Activated T-cell treated with anti-CD3 and anti-CD28 coated beads, Interleukin-2, amount 50 U/mL, for 72 hours (primary cell): ENCODE measurements around the gene FREM1. TPM values are rescaled to one million over a fixed set of nuclear protein-coding genes. Genes with fewer than 3 reads are reported as not detected.

ENCODE experiments used
- ATAC-seq, 2 donors: fragments of 150-1000 bp; cut with Tn5 transposase; replicated peaks in 1 of 2; 2 replicates each; pipeline ENCODE4 v1.10.0; 2021; ENCODE audit warnings: moderate library complexity in 2 of 2, mild to moderate bottlenecking in 1 of 2
- DNase-seq, 2 donors: peaks; one replicate each; pipeline ENCODE4 v3.0.0; 2021 to 2022; ENCODE audit warnings: mixed read lengths in 1 of 2
- H3K27ac Mint-ChIP-seq: one replicate; pipeline ENCODE4 v1.8.0; 2022; ENCODE audit warnings: mild to moderate bottlenecking, moderate library complexity, mixed read lengths
- H3K27me3 Mint-ChIP-seq: one replicate; pipeline ENCODE4 v1.8.0; 2022; ENCODE audit warnings: low read depth, mixed read lengths
- H3K36me3 Mint-ChIP-seq, 2 donors: one replicate each; pipeline ENCODE4 v1.8.0; 2022; ENCODE audit warnings: mixed read lengths in 2 of 2, mild to moderate bottlenecking in 1 of 2; ENCODE audit not compliant: insufficient read depth in 2 of 2
- H3K4me1 Mint-ChIP-seq: one replicate; pipeline ENCODE4 v1.8.0; 2022; ENCODE audit warnings: low read depth, mixed read lengths
- H3K4me3 Mint-ChIP-seq, 2 donors: one replicate each; pipeline ENCODE4 v1.8.0; 2022; ENCODE audit warnings: mild to moderate bottlenecking in 2 of 2, mixed read lengths in 2 of 2, moderate library complexity in 2 of 2
- H3K9me3 Mint-ChIP-seq, 2 donors: one replicate each; pipeline ENCODE4 v1.8.0; 2022; ENCODE audit warnings: mixed read lengths in 2 of 2
- total RNA-seq, 2 donors: library from RNA; stranded (reverse); gene quantifications; one replicate each; pipeline ENCODE4 v1.2.3, GENCODE V29; 2022

The FREM1 gene
- total RNA-seq, 2 donors from 2014 or later = not detected

DNA sequence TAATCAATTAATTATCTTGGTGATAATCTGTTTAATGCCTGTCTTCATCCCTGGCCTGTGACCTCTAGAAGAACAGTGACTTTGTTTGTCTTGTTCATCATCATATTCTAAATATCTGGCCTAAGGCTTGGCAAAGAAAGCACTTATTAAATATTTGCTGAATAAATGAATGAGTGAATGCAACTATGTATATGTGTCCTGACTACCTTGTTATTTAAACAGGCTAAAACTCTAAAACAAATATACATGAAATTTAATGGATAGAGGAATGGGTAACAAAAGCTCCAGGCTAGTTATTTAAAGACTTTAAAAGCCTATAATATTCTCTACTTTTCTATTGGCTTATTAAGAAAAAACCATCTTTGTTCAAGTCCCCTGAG lies 96.0 kb downstream of the FREM1 start:
- Mint-ChIP-seq H3K27me3 (peaks cover 14% of the 10 kb centered on the region), H3K9me3 (no peaks in the 10 kb centered on the region), H3K27ac (no peak overlapping the region), H3K4me1 (no peaks in the 10 kb centered on the region), H3K4me3 (no peak overlapping the region), H3K36me3 (peaks cover 0 to 1% of the 10 kb centered on the region in 2 donors)
- ATAC-seq (no peak), DNase-seq (no peak)

GRCh38 chr9:14813336-14814248 lies 96.6 kb downstream of the FREM1 start:
- Mint-ChIP-seq H3K4me1 (no peaks in the 10 kb centered on the region), H3K36me3 (peaks cover 0 to 1% of the 10 kb centered on the region in 2 donors), H3K4me3 (no peak overlapping the region), H3K27me3 (peaks cover 8% of the 10 kb centered on the region), H3K27ac (no peak overlapping the region), H3K9me3 (peaks cover 0 to 1% of the 10 kb centered on the region in 2 donors)
- DNase-seq (no peak), ATAC-seq (no peak)

DNA sequence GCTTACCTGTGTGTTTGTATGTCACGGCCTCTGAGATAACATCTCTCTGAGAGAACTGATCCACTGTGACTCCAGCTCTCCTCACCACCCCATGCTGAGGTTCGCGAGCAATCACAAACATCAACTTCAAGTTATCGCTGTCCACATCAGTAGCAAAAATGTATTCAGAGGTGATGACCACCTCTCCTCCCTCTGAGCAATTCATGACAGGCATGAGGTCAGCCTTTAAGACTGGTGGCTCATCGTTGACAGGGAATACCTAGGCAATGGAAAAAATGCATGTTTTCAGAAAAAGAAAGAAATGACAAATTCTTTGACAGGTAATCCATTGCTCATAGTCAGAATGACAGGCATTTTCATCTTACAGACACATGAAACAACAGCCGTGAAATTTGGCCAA lies 97.4 kb downstream of the FREM1 start:
- peaks cover 0 to 2% of the 10 kb centered on the region in 2 donors for H3K9me3 Mint-ChIP-seq
- no peak overlapping the region for H3K4me3 Mint-ChIP-seq
- H3K36me3 Mint-ChIP-seq = peaks cover 0 to 1% of the 10 kb centered on the region in 2 donors
- H3K27ac Mint-ChIP-seq = no peak overlapping the region
- ATAC-seq = peak; percentile 36 to 62
- H3K27me3 Mint-ChIP-seq = peaks cover 6% of the 10 kb centered on the region
- no peak for DNase-seq
- H3K4me1 Mint-ChIP-seq = no peaks in the 10 kb centered on the region

DNA sequence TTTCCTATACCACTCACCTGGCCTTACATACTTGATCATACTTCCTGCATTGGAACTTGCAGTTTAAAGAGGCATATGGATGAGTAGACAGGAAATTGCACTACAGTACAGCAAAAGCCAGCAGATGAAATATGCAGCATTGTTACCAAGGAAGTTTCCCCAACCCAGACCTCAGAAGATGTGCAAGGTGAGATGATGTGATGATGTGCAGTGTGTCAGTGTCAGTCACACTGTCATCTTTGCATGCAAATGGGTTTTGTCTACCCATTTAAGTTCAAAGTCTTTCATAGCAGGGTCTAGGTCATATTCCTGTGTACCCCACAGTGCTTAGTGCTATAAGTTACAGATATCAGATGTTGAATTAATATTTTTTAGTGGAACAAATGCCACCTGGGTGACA lies 98.4 kb downstream of the FREM1 start:
- no peak overlapping the region for H3K27ac Mint-ChIP-seq
- ATAC-seq (peak in 1 of 2 donors; percentile 58), DNase-seq (no peak)
- H3K4me3 Mint-ChIP-seq = no peak overlapping the region
- no peaks in the 10 kb centered on the region for H3K4me1 Mint-ChIP-seq
- peaks cover 0 to 2% of the 10 kb centered on the region in 2 donors for H3K9me3 Mint-ChIP-seq
- H3K36me3 Mint-ChIP-seq = peaks cover 0 to 1% of the 10 kb centered on the region in 2 donors
- peaks cover 6% of the 10 kb centered on the region for H3K27me3 Mint-ChIP-seq

DNA sequence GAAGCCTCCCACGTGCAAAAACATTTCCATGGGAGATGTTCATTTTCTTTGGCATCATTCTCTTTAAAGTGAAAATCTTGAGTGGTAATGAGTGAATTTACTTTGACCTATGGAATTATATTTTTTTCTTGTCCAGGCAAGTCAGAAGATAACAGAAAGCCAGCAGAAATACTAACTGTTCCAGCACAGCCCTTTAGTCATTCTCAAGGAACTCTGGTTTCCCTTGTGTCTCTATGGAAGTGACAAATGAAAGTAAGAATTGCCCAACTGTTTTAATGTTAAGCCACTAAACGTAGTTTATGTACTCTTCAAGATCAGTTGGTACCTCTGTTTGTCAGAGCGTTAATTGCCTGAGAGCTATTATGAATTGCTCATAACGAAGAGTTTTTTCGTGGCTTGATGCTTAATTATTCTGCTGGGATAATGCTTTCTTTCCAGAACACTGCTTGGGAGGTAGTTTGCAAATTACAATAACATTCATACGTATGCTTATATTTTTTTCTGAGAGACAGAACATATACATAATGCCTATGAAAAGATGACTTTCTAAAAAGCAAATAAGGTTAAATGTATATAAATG lies 103.2 kb downstream of the FREM1 start:
- Mint-ChIP-seq H3K27ac (no peak overlapping the region), H3K4me1 (no peaks in the 10 kb centered on the region), H3K4me3 (no peak overlapping the region), H3K9me3 (peaks cover 0 to 2% of the 10 kb centered on the region in 2 donors), H3K36me3 (peaks cover 0 to 1% of the 10 kb centered on the region in 2 donors), H3K27me3 (peaks cover 6% of the 10 kb centered on the region)
- ATAC-seq = no peak
- no peak for DNase-seq

GRCh38 chr9:14799030-14799429 lies 111.2 kb downstream of the FREM1 start:
- Mint-ChIP-seq H3K27me3 (peaks cover 4% of the 10 kb centered on the region), H3K4me3 (no peak overlapping the region), H3K36me3 (no peaks in the 10 kb centered on the region), H3K4me1 (no peaks in the 10 kb centered on the region), H3K27ac (no peak overlapping the region), H3K9me3 (no peaks in the 10 kb centered on the region)
- DNase-seq = no peak
- no peak for ATAC-seq

GRCh38 chr9:14797435-14797834 lies 112.8 kb downstream of the FREM1 start:
- no peak for DNase-seq
- Mint-ChIP-seq H3K27ac (no peak overlapping the region), H3K36me3 (no peaks in the 10 kb centered on the region), H3K9me3 (no peaks in the 10 kb centered on the region), H3K4me1 (no peaks in the 10 kb centered on the region), H3K4me3 (no peak overlapping the region), H3K27me3 (peaks cover 7% of the 10 kb centered on the region)
- ATAC-seq = no peak

- no peaks in the 10 kb centered on the region for H3K4me1 Mint-ChIP-seq
- H3K27ac Mint-ChIP-seq = no peak overlapping the region
Measured at GRCh38 chr9:14793389-14793788, 116.8 kb downstream of the FREM1 start.

DNA sequence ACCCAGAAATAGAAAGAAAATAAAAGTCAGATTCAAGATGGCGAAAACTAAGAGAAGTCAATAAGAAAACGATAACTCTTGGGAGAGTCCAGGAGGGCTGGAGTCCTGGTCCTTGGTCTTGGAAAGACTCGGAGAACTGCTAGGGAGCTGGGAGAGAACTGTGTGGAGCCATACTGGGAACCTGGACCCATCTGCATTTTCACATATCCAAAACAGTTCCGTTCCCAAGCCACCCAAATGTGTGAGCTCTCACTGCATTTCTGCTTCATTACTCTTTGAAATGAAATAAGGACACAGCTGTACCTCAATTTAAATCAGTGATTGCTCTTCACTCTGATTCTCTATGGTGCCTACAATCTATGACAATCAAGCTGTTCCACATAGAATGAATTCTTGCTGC lies 119.6 kb downstream of the FREM1 start:
- peaks cover 20% of the 10 kb centered on the region for H3K27me3 Mint-ChIP-seq
- no peak for DNase-seq
- H3K4me3 Mint-ChIP-seq = no peak overlapping the region
- H3K36me3 Mint-ChIP-seq = no peaks in the 10 kb centered on the region
- no peaks in the 10 kb centered on the region for H3K4me1 Mint-ChIP-seq
- H3K27ac Mint-ChIP-seq = no peak overlapping the region
- no peak for ATAC-seq
- no peaks in the 10 kb centered on the region for H3K9me3 Mint-ChIP-seq

More at GRCh38 chr9:14793389-14793788, 116.8 kb downstream of the FREM1 start:
- Mint-ChIP-seq H3K27me3 (peaks cover 20% of the 10 kb centered on the region), H3K9me3 (no peaks in the 10 kb centered on the region), H3K4me3 (no peak overlapping the region), H3K36me3 (no peaks in the 10 kb centered on the region)
- no peak for DNase-seq
- ATAC-seq = no peak

- DNase-seq (no peak), ATAC-seq (no peak)
- peaks cover 15% of the 10 kb centered on the region for H3K27me3 Mint-ChIP-seq
- no peaks in the 10 kb centered on the region for H3K4me1 Mint-ChIP-seq
- no peaks in the 10 kb centered on the region for H3K9me3 Mint-ChIP-seq
- H3K4me3 Mint-ChIP-seq = no peak overlapping the region
- H3K36me3 Mint-ChIP-seq = no peaks in the 10 kb centered on the region
- no peak overlapping the region for H3K27ac Mint-ChIP-seq
Measured at GRCh38 chr9:14788846-14789245, 121.4 kb downstream of the FREM1 start.

DNA sequence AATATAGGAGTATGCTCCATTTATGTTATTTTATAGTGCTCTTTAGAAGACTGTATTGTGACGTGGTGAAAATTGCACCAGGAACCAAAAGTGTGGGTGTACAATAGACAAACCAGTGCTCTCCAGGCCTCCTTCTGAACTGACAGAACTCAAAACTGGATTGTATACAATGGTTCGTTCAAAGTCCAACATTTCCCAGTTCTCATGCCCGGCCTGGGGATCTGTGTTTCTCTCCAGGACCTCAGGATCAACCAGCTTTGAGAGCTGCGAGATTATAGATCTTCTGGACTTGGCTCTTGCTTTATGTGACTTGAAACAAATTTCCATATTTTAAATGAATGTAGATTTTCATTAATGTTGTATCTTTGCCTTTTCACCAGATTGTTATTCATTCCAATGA lies 126.9 kb downstream of the FREM1 start:
- H3K4me3 Mint-ChIP-seq = no peak overlapping the region
- H3K36me3 Mint-ChIP-seq = no peaks in the 10 kb centered on the region
- H3K4me1 Mint-ChIP-seq = no peaks in the 10 kb centered on the region
- no peak overlapping the region for H3K27ac Mint-ChIP-seq
- peaks cover 6% of the 10 kb centered on the region for H3K27me3 Mint-ChIP-seq
- H3K9me3 Mint-ChIP-seq = no peaks in the 10 kb centered on the region
- DNase-seq (no peak), ATAC-seq (no peak)

DNA sequence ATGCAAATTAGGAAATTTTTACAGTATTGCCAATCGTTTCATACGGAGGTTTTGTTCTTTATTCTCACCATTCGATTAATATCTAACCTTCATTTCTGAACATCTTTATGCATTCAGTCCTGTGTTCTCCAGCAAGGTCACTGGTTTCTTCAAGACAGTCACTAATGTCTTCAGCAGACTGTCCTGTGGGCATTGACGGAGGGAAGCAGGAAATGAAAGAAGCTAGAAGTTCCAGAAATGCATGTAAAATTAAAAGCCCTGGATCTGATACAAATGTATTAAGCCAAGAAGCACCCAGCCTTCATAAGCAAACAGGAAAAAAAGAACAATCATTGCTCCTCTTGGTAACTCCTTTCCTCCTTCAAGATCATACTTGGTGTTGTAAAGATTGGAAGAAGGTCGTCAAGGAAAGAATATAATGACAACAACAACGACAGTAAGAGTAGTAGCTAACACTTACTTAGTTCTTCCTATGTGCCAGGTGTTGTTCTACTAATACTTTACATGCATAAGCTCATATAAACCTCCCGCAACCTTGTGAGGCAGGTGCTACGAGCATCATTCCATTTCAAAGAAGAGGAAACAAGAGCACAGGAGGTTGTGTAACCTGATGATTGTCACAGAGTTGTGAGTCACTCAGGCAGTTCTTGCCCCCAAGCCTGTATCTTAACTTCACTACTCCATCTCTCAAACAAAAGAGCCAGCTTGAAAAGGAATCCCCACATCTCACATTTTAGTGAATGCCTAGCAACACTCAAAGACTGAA lies 127.8 kb downstream of the FREM1 start:
- no peak overlapping the region for H3K4me3 Mint-ChIP-seq
- H3K27me3 Mint-ChIP-seq = peaks cover 6% of the 10 kb centered on the region
- no peaks in the 10 kb centered on the region for H3K9me3 Mint-ChIP-seq
- H3K36me3 Mint-ChIP-seq = no peaks in the 10 kb centered on the region
- H3K4me1 Mint-ChIP-seq = no peaks in the 10 kb centered on the region
- H3K27ac Mint-ChIP-seq = no peak overlapping the region
- no peak for ATAC-seq
- DNase-seq = no peak

- Mint-ChIP-seq H3K36me3 (no peaks in the 10 kb centered on the region), H3K4me3 (no peak overlapping the region), H3K9me3 (no peaks in the 10 kb centered on the region), H3K27me3 (peaks cover 6% of the 10 kb centered on the region), H3K4me1 (no peaks in the 10 kb centered on the region), H3K27ac (no peak overlapping the region)
- no peak for DNase-seq
- ATAC-seq = no peak
Measured at GRCh38 chr9:14780693-14781092, 129.5 kb downstream of the FREM1 start.
